HCT116 (cell line): Measurements from ENCODE around the gene SLC25A19. TPM values are rescaled to one million over a fixed set of nuclear protein-coding genes. Genes with fewer than 3 reads are reported as not detected.

Source experiments
- ATAC-seq: fragments of 200-7000 bp; cut with Tn5 transposase; 2 replicates; pipeline ENCODE4 v1.9.1; 2020; ENCODE audit warnings: mild to moderate bottlenecking, moderate library complexity
- BruUV-seq: library from RNA; stranded (reverse); fragments of 400-500 nt; replicated peaks from 2 replicates; lab custom pipeline; 2021; lab: Mats Ljungman, UMichigan
- CTCF ChIA-PET: fragments of 300-600 bp; sonication (Branson Sonifier 250); formaldehyde crosslinking; loops from one replicate; lab custom pipeline; 2021; ENCODE audit warnings: antibody characterized with exemption; lab: Charles Lee
- POLR2A ChIA-PET: fragments of 300-600, 350-600 bp; sonication (Branson Sonifier 250); formaldehyde crosslinking; loops from one replicate; lab custom pipeline; 2021; ENCODE audit warnings: antibody characterized with exemption; lab: Charles Lee
- RAD21 ChIA-PET, 2 experiments: fragments of 300-600 bp; sonication (Branson Sonifier 250); formaldehyde crosslinking; loops; one replicate each; lab custom pipeline; 2023; ENCODE audit warnings: low total read pairs in 2 of 2; ENCODE audit not compliant: uncharacterized antibody in 2 of 2, unreplicated experiment in 2 of 2, low non-redundant PET in 1 of 2; lab: Charles Lee
- DNase-seq: peaks from one replicate; pipeline ENCODE4 v3.0.0-alpha.2; 2010; ENCODE audit warnings: low read depth, low spot score
- H2AFZ ChIP-seq: fragments of 200-600 bp; shearing (Covaris generic), sonication (generic); 2 replicates; pipeline ENCODE4 v1.6.1; 2017; ENCODE audit warnings: low read depth, mixed run types, mixed read lengths, antibody characterized with exemption, low read length; ENCODE audit not compliant: poor library complexity, severe bottlenecking
- H3K27ac ChIP-seq: 2 replicates; pipeline ENCODE4 v1.5.1; 2012; ENCODE audit warnings: low read depth, low read length
- H3K27me3 ChIP-seq: fragments of 200-600 bp; sonication (generic); 2 replicates; pipeline ENCODE4 v1.6.1; 2016; ENCODE audit warnings: mixed run types, low read length, mixed read lengths; ENCODE audit not compliant: insufficient read depth
- H3K36me3 ChIP-seq, 2 experiments: fragments of 200-500 bp in 1 of 2; fragments of 200-600 bp in 1 of 2; sonication (Bioruptor generic) in 1 of 2; sonication (generic) in 1 of 2; 2 replicates each; pipeline versions ENCODE4 v1.5.1 to v1.6.1; 2014 to 2016; ENCODE audit warnings: low read length in 2 of 2, inconsistent platforms in 1 of 2, mixed read lengths in 1 of 2, mixed run types in 1 of 2; ENCODE audit not compliant: insufficient read depth in 2 of 2, control insufficient read depth in 1 of 2
- H3K4me1 ChIP-seq, 2 experiments: fragments of 200-600 bp in 1 of 2; sonication (generic) in 1 of 2; 2 replicates each; pipeline versions ENCODE4 v1.5.1 to v1.6.1; 2012 to 2017; ENCODE audit warnings: low read length in 2 of 2, inconsistent platforms in 1 of 2, mild to moderate bottlenecking in 1 of 2, mixed read lengths in 1 of 2, mixed run types in 1 of 2, moderate library complexity in 1 of 2; ENCODE audit not compliant: insufficient read depth in 2 of 2, control insufficient read depth in 1 of 2
- H3K4me2 ChIP-seq: fragments of 200-600 bp; sonication (generic); 2 replicates; pipeline ENCODE4 v1.6.1; 2017; ENCODE audit warnings: mixed run types, low read length, mixed read lengths
- H3K4me3 ChIP-seq, 2 experiments: fragments of 200-600 bp in 1 of 2; sonication (generic) in 1 of 2; replicated peaks in 1 of 2; 2 replicates each; pipeline ENCODE4 v1.5.1; 2011 to 2016; ENCODE audit warnings: low read length in 2 of 2, control low read depth in 1 of 2, low read depth in 1 of 2, mild to moderate bottlenecking in 1 of 2, mixed read lengths in 1 of 2, mixed run types in 1 of 2
- H3K79me2 ChIP-seq: fragments of 200-600 bp; sonication (generic); 2 replicates; pipeline ENCODE4 v1.6.1; 2017; ENCODE audit warnings: mild to moderate bottlenecking, mixed run types, low read length, moderate library complexity, mixed read lengths; ENCODE audit not compliant: insufficient read depth
- H3K9ac ChIP-seq: fragments of 200-600 bp; sonication (generic); 2 replicates; pipeline ENCODE4 v1.6.1; 2016; ENCODE audit warnings: low read length, mixed read lengths
- H3K9me2 ChIP-seq: fragments of 200-600 bp; sonication (generic), shearing (Covaris generic); 2 replicates; pipeline ENCODE4 v1.6.1; 2017; ENCODE audit warnings: mixed run types, mild to moderate bottlenecking, moderate library complexity; ENCODE audit not compliant: insufficient read depth
- H3K9me3 ChIP-seq, 2 experiments: fragments of 200-500 bp in 1 of 2; fragments of 200-600 bp in 1 of 2; sonication (Bioruptor generic) in 1 of 2; sonication (generic) in 1 of 2; 2 replicates each; pipeline ENCODE4 v1.6.1; 2014 to 2017; ENCODE audit warnings: low read length in 2 of 2, mixed read lengths in 2 of 2, inconsistent platforms in 1 of 2, low read depth in 1 of 2, mild to moderate bottlenecking in 1 of 2, mixed run types in 1 of 2, moderate library complexity in 1 of 2; ENCODE audit not compliant: control insufficient read depth in 1 of 2, insufficient read depth in 1 of 2
- H4K20me1 ChIP-seq: fragments of 200-600 bp; sonication (generic), shearing (Covaris generic); 2 replicates; pipeline ENCODE4 v1.6.1; 2017; ENCODE audit warnings: mixed run types, mild to moderate bottlenecking, moderate library complexity; ENCODE audit not compliant: insufficient read depth
- ATF3 ChIP-seq: IDR thresholded peaks from 2 replicates; pipeline ENCODE4 v1.6.1; 2012
- ELF1 ChIP-seq: IDR thresholded peaks from 2 replicates; pipeline ENCODE4 v1.6.1; 2012; ENCODE audit warnings: low read depth, borderline replicate concordance
- FOSL1 ChIP-seq: IDR thresholded peaks from 2 replicates; pipeline ENCODE4 v1.6.1; 2012; ENCODE audit warnings: low read depth
- POLR2AphosphoS5 ChIP-seq: IDR thresholded peaks from 2 replicates; pipeline ENCODE4 v1.6.1; 2011; ENCODE audit warnings: mild to moderate bottlenecking, low read depth, low read length, moderate library complexity
- REST ChIP-seq: IDR thresholded peaks from 2 replicates; pipeline ENCODE4 v1.6.1; 2012; ENCODE audit warnings: low read depth
- SP1 ChIP-seq: IDR thresholded peaks from 2 replicates; pipeline ENCODE4 v1.6.1; 2012; ENCODE audit warnings: low read depth
- YY1 ChIP-seq: IDR thresholded peaks from 2 replicates; pipeline ENCODE4 v1.6.1; 2011; ENCODE audit warnings: low read length, low read depth, moderate library complexity, mild to moderate bottlenecking; ENCODE audit not compliant: insufficient replicate concordance; ENCODE audit errors: extremely low read depth
- intact Hi-C: fragments of 100-400 bp; cut with micrococcal nuclease; formaldehyde crosslinking; loops from 2 replicates; pipeline ENCODE4 v1.10.0; 2022
- total RNA-seq: library from RNA; stranded (reverse); gene quantifications from one replicate; pipeline ENCODE4 v1.2.1, GENCODE V29; 2021; ENCODE audit not compliant: unreplicated experiment

Gene SLC25A19
- total RNA-seq, 1 experiment from 2014 or later: 38.7 TPM

GRCh38 chr17:75252039-75252816, 37.0 kb downstream of the SLC25A19 start:
- BruUV-seq: no TSS peak
- Histone ChIP-seq H4K20me1 (no peaks in the 10 kb centered on the region), H3K36me3 (no peaks in the 10 kb centered on the region), H3K79me2 (peaks cover 47% of the 10 kb centered on the region), H3K4me3 (no peak overlapping the region), H3K4me1 (peaks cover 6 to 33% of the 10 kb centered on the region in 2 experiments; a peak in 3 of 4 replicates), H3K9me2 (no peaks in the 10 kb centered on the region), H3K9me3 (no peaks in the 10 kb centered on the region), H3K27me3 (no peaks in the 10 kb centered on the region), H3K4me2 (no peak overlapping the region), H3K27ac (no peak overlapping the region), H3K9ac (no peak overlapping the region), H2AFZ (no peak overlapping the region)
- DNase-seq (no peak), ATAC-seq (no peak)
- CTCF ChIA-PET: interaction anchor here (0.7 to 1.6 kb wide), 2 partner anchors 14 to 415 kb away, joined by 3 read pairs; no protein-coding TSS in a partner anchor
- intact Hi-C loops: no loop called here
- RAD21 ChIA-PET: no interaction called here
- POLR2A ChIA-PET: no interaction called here
- no peak for TF ChIP-seq YY1
- no peak for TF ChIP-seq SP1
- no peak for TF ChIP-seq FOSL1
- TF ChIP-seq POLR2AphosphoS5: no peak
- no peak for TF ChIP-seq ATF3
- no peak for TF ChIP-seq ELF1
- no peak for TF ChIP-seq REST
